ENCODE data around the gene CCDC85C. TPM values are rescaled to one million over a fixed set of nuclear protein-coding genes. Genes with fewer than 3 reads are reported as not detected.

Gene CCDC85C
- total and polyA plus RNA-seq, 2 of the 8 experiments (the other 6 are each of a cell fraction or from before 2014, with no cell fraction given) = 16.8 to 35.8 TPM

- H3K4ac ChIP-seq (replicated peaks; ENCODE audit: insufficient read length, low read depth, low read length) = no peak overlapping the region
- no peak overlapping the region for H3K23ac ChIP-seq (ENCODE audit: insufficient read length)
- peaks cover 0 to 11% (median 5%) of the 10 kb centered on the region in 4 experiments; a peak in 5 of 7 replicates for H3K4me1 ChIP-seq (replicated peaks in 1 of 4; ENCODE audit: control insufficient read depth in 3 of 4, insufficient read depth in 4 of 4, low read length in 3 of 4)
- peaks cover 2% of the 10 kb centered on the region; the same call in 1 of the 2 replicates for H3K23me2 ChIP-seq (ENCODE audit: low read depth, low read length)
- CTCF ChIA-PET (ENCODE audit: partially characterized antibody) = interaction anchor here (0.6 to 3.7 kb wide), 6 partner anchors 10 to 29 kb away, joined by 3 to 19 read pairs (median 4); no protein-coding TSS in a partner anchor
- no peak overlapping the region for H3K56ac ChIP-seq (replicated peaks; ENCODE audit: insufficient read length, low read depth, low read length)
- no peak overlapping the region for H3K18ac ChIP-seq (ENCODE audit: extremely low read depth, low read length)
- TF ChIP-seq TAF1 (IDR thresholded peaks at IDR 0.05; ENCODE audit: low read depth, low read length) (no peak), SUZ12 (IDR thresholded peaks at IDR 0.05; ENCODE audit: low read length) (no peak), CHD1 (IDR thresholded peaks at IDR 0.05; ENCODE audit: low read depth, low read length) (no peak), CBX8 (IDR thresholded peaks at IDR 0.05; ENCODE audit: borderline replicate concordance, low read depth, low read length) (no peak), KDM1A (IDR thresholded peaks at IDR 0.05; ENCODE audit: borderline replicate concordance, low read length) (no peak)
- H2BK20ac ChIP-seq (ENCODE audit: low read length) = no peak overlapping the region
- H2AK5ac ChIP-seq (ENCODE audit: low read depth, low read length) = no peak overlapping the region
- DNase-seq (ENCODE audit: low read depth in 1 of 2, low spot score in 2 of 2) = no peak
- no peak overlapping the region for H3K27ac ChIP-seq (ENCODE audit: low read depth, low read length)
- 89% methylated on average over 13 of the region's 13 CpGs; no CpG with 5 or more reads in 1 of the 2 experiments for WGBS, 2 experiments (ENCODE audit: extremely low coverage in 1 of 2, insufficient coverage in 1 of 2, insufficient read length in 1 of 2, insufficient replicate concordance in 2 of 2, low coverage in 1 of 2, low lambda C conversion rate in 2 of 2, missing lambda C conversion rate in 1 of 2)
- no peaks in the 10 kb centered on the region for H3K27me3 ChIP-seq (replicated peaks in 1 of 4; ENCODE audit: control insufficient read depth in 3 of 4, extremely low read depth in 1 of 4, insufficient read depth in 3 of 4, low read length in 3 of 4)
- H2AFZ ChIP-seq (ENCODE audit: low read length) = no peak overlapping the region
- H2BK120ac ChIP-seq (replicated peaks; ENCODE audit: low read depth, low read length) = no peak overlapping the region
- no peak overlapping the region for H2BK12ac ChIP-seq (ENCODE audit: low read depth, low read length)
- FAIRE-seq = no peak
- POLR2A ChIA-PET (ENCODE audit: partially characterized antibody) = interaction anchor here (0.7 kb wide), 1 partner anchor 18 kb away, joined by 3 read pairs; no protein-coding TSS in a partner anchor
- no peak overlapping the region for H4K91ac ChIP-seq (replicated peaks; ENCODE audit: insufficient read length, low read length)
- no peak overlapping the region for H4K8ac ChIP-seq (ENCODE audit: extremely low read depth, insufficient read depth, low read length)
- peaks cover 5 to 20% of the 10 kb centered on the region in 2 experiments for H4K20me1 ChIP-seq (replicated peaks in 1 of 2; ENCODE audit: control insufficient read depth in 1 of 2, insufficient read depth in 2 of 2, low read length in 2 of 2)
- H2BK5ac ChIP-seq (ENCODE audit: low read depth, low read length) = no peak overlapping the region
- no peak overlapping the region for H3K9ac ChIP-seq (replicated peaks in 1 of 4; ENCODE audit: extremely low read depth in 1 of 4, low read depth in 3 of 4, low read length in 3 of 4)
- H3K79me2 ChIP-seq (ENCODE audit: control insufficient read depth in 1 of 2, insufficient read depth in 2 of 2, low read length in 2 of 2) = peaks cover 0 to 50% of the 10 kb centered on the region in 2 experiments; a peak in 2 of 4 replicates
- H4K5ac ChIP-seq (ENCODE audit: insufficient read length, low read depth, low read length) = no peak overlapping the region
- H3K4me3 ChIP-seq (ENCODE audit: extremely low read depth in 1 of 4, insufficient read depth in 2 of 4, low read depth in 3 of 4, low read length in 4 of 4) = no peak overlapping the region
- H2BK15ac ChIP-seq (ENCODE audit: low read length) = no peak overlapping the region
- H3K14ac ChIP-seq (ENCODE audit: insufficient read length) = no peak overlapping the region
- H3K9me3 ChIP-seq (ENCODE audit: insufficient read depth in 2 of 2, low read depth in 1 of 2, low read length in 1 of 2) = no peaks in the 10 kb centered on the region
- H3K36me3 ChIP-seq (ENCODE audit: control insufficient read depth in 2 of 4, insufficient read depth in 4 of 4, low read length in 3 of 4) = no peaks in the 10 kb centered on the region
- H3K79me1 ChIP-seq (ENCODE audit: low read depth, low read length) = peaks cover 33% of the 10 kb centered on the region
- no peak overlapping the region for H3K4me2 ChIP-seq (ENCODE audit: insufficient read depth in 1 of 2, low read depth in 2 of 2, low read length in 2 of 2)
These were observed 51.3 kb downstream of the CCDC85C start for GRCh38 chr14:99552572-99553216.

Data from H1 (cell line).